Activated CD8-positive, alpha-beta memory T cell treated with anti-CD3 and anti-CD28 coated beads, Interleukin-2, amount 50 U/mL, for 24 hours (primary cell): ENCODE results near the gene SOBP.
"Not testable (repeated sequence)": the region's sequence is repeated elsewhere in the genome, so short reads cannot be mapped to it uniquely, and the experiment has no call there.

Source experiments
- DNase-seq: peaks from one replicate; pipeline ENCODE4 v3.0.0-alpha.2; 2020; ENCODE audit errors: extremely low read depth

Gene SOBP

GRCh38 chr6:107553121-107553520 is 63.2 kb downstream of the SOBP start:
- not testable (repeated sequence) for DNase-seq

GRCh38 chr6:107554326-107554725 is 64.4 kb downstream of the SOBP start:
- no peak for DNase-seq

GRCh38 chr6:107554918-107555317 is 65.0 kb downstream of the SOBP start:
- no peak for DNase-seq

GRCh38 chr6:107555449-107555848 is 65.5 kb downstream of the SOBP start:
- DNase-seq: no peak

- no peak for DNase-seq
These were observed 66.2 kb downstream of the SOBP start for GRCh38 chr6:107556082-107556481.

DNA sequence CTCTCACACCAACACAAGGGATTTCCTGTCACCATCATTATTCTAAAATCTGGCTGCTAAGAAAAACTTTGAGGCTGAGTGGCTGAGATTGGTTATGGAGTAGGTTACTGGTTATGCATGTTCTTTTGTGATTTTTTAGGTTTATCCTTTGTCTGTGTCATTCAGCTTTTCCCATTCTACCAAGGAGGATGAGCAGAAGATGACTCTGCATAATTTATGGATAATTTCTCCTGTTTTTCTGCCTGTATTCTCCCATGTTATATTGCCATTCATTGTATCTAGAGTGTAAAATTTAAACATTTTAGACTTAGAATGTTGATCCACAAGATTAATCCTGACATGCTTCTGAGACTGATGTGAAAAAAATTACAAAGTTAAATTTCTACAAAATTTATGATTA is 67.8 kb downstream of the SOBP start:
- DNase-seq: no peak

DNA sequence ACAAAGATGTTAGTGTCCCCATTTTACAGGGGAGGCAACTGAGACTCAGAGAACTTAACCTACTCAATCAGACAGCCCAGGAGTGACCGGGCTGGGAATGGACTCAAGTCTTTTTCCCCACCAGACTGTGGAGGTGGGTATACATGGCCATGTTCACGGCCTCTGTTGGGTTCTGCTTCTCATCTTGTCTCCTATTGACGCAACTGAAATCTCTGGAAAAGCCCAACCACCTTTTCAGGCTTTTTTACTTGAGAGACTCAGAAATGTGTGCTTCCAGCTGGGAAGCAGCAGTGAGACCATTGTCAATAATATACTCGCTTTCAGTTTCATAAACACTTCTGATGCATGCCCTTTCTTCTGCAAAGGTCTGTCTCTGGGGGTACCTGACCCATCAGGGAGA is 70.7 kb downstream of the SOBP start:
- no peak for DNase-seq

GRCh38 chr6:107561306-107561705 is 71.4 kb downstream of the SOBP start:
- DNase-seq: no peak

- DNase-seq: no peak
These were observed 74.0 kb downstream of the SOBP start for GRCh38 chr6:107563694-107564588.

GRCh38 chr6:107564589-107564951 is 74.7 kb downstream of the SOBP start:
- DNase-seq: no peak

- no peak for DNase-seq
These were observed 75.3 kb downstream of the SOBP start for GRCh38 chr6:107565165-107565723.

GRCh38 chr6:107567643-107568042 is 77.7 kb downstream of the SOBP start:
- DNase-seq: no peak

GRCh38 chr6:107569473-107569872 is 79.6 kb downstream of the SOBP start:
- DNase-seq: no peak

- no peak for DNase-seq
These were observed 81.4 kb downstream of the SOBP start for GRCh38 chr6:107571354-107571753.

GRCh38 chr6:107572886-107573285 is 83.0 kb downstream of the SOBP start:
- no peak for DNase-seq

- DNase-seq: no peak
These were observed 84.9 kb downstream of the SOBP start for GRCh38 chr6:107574856-107575255.

GRCh38 chr6:107576852-107577251 is 86.9 kb downstream of the SOBP start:
- no peak for DNase-seq

- no peak for DNase-seq
These were observed 88.9 kb downstream of the SOBP start for GRCh38 chr6:107578642-107579341.

DNA sequence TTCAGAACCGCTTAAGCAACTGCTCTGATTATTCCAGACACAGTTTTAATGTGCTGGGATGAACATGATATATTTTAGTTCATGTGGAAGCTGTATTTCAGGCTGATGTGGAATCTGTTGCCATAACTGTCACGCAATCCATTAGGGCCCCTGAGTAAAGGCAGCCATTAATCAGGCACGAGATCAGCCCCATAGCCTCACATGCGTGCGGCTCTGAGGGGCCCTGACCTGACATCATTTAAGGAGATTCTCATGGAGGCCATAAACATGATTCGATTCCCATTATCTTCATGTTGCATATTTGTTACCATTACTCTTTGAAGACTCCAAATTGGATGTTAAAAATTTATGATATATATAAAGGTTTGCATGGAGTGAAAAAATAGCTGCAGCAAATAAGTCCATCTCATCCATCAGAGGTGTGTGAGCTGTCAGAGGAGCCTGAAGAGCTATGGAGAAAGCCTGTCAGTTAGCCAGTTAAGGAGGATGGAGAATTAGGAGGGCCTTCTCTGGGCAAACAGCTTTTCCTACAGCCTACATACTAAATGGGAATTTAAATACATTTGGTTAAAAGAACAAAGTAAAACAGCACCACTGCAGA is 89.6 kb downstream of the SOBP start:
- no peak for DNase-seq

- no peak for DNase-seq
These were observed 92.2 kb downstream of the SOBP start for GRCh38 chr6:107582086-107582485.

DNA sequence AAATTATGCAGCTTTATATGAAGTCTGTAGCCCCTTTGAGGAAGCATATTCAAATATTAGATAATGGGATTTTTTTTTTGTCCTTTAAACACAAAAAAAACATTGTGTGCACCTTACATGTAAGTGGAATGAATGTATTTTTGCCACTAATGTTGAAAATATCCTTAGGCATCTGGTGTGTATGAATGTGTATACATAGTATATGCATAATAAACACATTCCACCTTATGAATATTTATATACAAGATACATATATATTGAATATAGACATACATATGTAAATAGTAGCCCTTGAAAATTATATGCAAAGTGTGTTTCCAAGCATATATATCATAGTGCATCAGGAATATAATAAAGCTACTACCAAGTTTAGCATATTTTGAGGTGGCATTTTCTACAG is 94.8 kb downstream of the SOBP start:
- no peak for DNase-seq

GRCh38 chr6:107585815-107586435 is 96.0 kb downstream of the SOBP start:
- no peak for DNase-seq
